WI38 (cell line): ENCODE results near the gene MAGOHB.

ENCODE experiments used
- H3K4me3 ChIP-seq: 2 replicates; pipeline ENCODE4 v1.5.1; 2011; ENCODE audit warnings: low read depth, mild to moderate bottlenecking, control low read depth, low read length
- CTCF ChIP-seq: IDR thresholded peaks from 2 replicates; pipeline ENCODE4 v1.5.1; 2012; ENCODE audit warnings: low read depth, mild to moderate bottlenecking, control low read depth, low read length

Gene MAGOHB

DNA sequence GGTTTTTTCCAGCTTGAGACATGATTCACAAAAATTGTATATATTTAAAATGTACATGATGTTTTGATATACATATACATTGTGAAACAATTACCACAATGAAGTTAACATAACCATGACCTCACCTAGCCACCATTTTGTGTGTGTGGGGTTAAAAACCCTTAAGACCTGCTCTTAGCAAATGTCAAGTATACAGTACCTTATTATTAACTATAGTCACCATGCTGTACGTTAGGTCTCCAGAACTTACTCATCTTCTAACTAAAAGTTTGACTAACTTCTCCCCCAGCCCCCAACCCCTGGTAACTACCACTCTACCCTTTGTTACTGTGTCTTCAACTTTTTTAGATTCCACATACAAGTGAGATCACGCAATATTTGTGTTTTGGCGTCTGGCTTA, 55.1 kb downstream of the MAGOHB start:
- TF ChIP-seq CTCF: no peak
- H3K4me3 ChIP-seq: no peak overlapping the region

GRCh38 chr12:10557766-10558165, 55.6 kb downstream of the MAGOHB start:
- no peak overlapping the region for H3K4me3 ChIP-seq
- no peak for TF ChIP-seq CTCF

GRCh38 chr12:10557329-10557728, 56.1 kb downstream of the MAGOHB start:
- no peak overlapping the region for H3K4me3 ChIP-seq
- TF ChIP-seq CTCF: no peak

GRCh38 chr12:10554756-10555481, 58.5 kb downstream of the MAGOHB start:
- H3K4me3 ChIP-seq: no peak overlapping the region
- TF ChIP-seq CTCF: no peak

GRCh38 chr12:10554228-10554755, 59.1 kb downstream of the MAGOHB start:
- no peak overlapping the region for H3K4me3 ChIP-seq
- no peak for TF ChIP-seq CTCF
